Measurements from ENCODE around the gene NUDT14. TPM values are rescaled to one million over a fixed set of nuclear protein-coding genes. Genes with fewer than 3 reads are reported as not detected.

Gene NUDT14
- polyA plus RNA-seq, 3 donors, result 22.0 to 37.4 (median 23.9) TPM

DNA sequence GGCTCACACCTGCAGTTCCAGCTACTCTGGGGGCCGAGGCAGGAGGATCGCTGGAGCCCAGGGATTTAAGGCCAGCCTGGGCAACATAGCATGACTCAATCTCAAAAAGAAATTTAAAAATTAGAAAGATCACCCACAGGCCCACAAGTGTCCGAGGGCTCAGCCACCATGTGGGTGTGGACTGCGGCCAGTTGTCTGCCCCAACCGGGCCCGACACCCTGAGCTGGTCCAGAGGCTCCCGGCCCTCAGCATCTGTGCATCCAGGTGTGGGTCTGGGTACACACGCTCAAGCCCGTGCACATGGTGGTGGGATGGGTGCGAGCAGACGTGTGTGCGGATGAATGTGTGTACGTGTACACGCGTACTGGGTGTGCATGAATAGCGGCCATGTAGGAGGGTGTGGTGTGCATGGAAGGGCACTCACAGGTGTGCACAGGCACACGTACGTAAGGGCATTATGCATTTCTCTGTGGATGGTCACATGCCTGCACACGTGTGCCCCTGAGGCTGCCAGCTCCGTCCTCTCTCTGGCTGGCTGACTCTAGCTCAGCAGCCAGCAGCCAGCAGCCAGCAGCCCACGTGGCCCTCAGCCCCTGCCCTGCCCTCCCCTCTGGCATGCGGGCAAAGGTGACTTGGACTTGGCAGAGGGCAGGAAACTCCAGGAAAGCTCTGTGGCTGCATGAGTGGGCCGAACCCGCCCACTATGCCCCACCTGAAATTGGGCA is 23.3 kb upstream of the NUDT14 start:
- peaks cover under 1 to 2% of the 10 kb centered on the region in 2 donors for H3K36me3 ChIP-seq (replicated peaks in 1 of 2; ENCODE audit: control insufficient read depth in 1 of 2, insufficient read depth in 2 of 2, low read length in 2 of 2)
- H3K27ac ChIP-seq (ENCODE audit: low read depth in 1 of 2, low read length in 2 of 2), result no peak overlapping the region
- H3K4me2 ChIP-seq (replicated peaks; ENCODE audit: extremely low read depth, low read length, poor library complexity, severe bottlenecking), result no peak overlapping the region
- peaks cover 1 to 4% of the 10 kb centered on the region in 2 donors for H3K36me3 Mint-ChIP-seq
- no peaks in the 10 kb centered on the region for H3K9me3 ChIP-seq (replicated peaks in 1 of 2; ENCODE audit: control insufficient read depth in 1 of 2, insufficient read depth in 1 of 2, low read length in 2 of 2)
- H3K79me2 ChIP-seq (ENCODE audit: insufficient read depth, low read length), result no peaks in the 10 kb centered on the region
- no peak overlapping the region for H3K27ac Mint-ChIP-seq
- H2AFZ ChIP-seq (ENCODE audit: insufficient read depth, low read depth, low read length, poor library complexity, severe bottlenecking), result no peak overlapping the region
- peaks cover 21 to 25% of the 10 kb centered on the region in 2 donors for H3K4me1 ChIP-seq (ENCODE audit: control insufficient read depth in 1 of 2, insufficient read depth in 2 of 2, low read length in 2 of 2)
- peaks cover 0 to 4% (median 0%) of the 10 kb centered on the region in 7 donors for H3K9me3 Mint-ChIP-seq
- H4K20me1 ChIP-seq (ENCODE audit: insufficient read depth, low read length), result no peaks in the 10 kb centered on the region
- peak overlapping the region in 1 of 2 donors; percentile 46 for H3K4me3 Mint-ChIP-seq
- DNase-seq, result no peak
- H3K9ac ChIP-seq (ENCODE audit: insufficient read depth, low read length, poor library complexity, severe bottlenecking), result no peak overlapping the region
- H3K27me3 ChIP-seq (ENCODE audit: control insufficient read depth in 2 of 2, insufficient read depth in 2 of 2, low read length in 2 of 2), result peaks cover 0 to 39% of the 10 kb centered on the region in 2 donors
- TF ChIP-seq, protein P1, sequence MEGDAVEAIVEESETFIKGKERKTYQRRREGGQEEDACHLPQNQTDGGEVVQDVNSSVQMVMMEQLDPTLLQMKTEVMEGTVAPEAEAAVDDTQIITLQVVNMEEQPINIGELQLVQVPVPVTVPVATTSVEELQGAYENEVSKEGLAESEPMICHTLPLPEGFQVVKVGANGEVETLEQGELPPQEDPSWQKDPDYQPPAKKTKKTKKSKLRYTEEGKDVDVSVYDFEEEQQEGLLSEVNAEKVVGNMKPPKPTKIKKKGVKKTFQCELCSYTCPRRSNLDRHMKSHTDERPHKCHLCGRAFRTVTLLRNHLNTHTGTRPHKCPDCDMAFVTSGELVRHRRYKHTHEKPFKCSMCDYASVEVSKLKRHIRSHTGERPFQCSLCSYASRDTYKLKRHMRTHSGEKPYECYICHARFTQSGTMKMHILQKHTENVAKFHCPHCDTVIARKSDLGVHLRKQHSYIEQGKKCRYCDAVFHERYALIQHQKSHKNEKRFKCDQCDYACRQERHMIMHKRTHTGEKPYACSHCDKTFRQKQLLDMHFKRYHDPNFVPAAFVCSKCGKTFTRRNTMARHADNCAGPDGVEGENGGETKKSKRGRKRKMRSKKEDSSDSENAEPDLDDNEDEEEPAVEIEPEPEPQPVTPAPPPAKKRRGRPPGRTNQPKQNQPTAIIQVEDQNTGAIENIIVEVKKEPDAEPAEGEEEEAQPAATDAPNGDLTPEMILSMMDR (IDR thresholded peaks at IDR 0.05), result no peak
- intact Hi-C loops (cut with micrococcal nuclease), result loop anchor here in 1 of 2 donors (5.0 kb wide), 1 partner anchor 323 kb away; the partner anchor contains the start of gene TMEM121
- WGBS (ENCODE audit: insufficient coverage), result 76% methylated on average over 19 of the region's 24 CpGs
- peaks cover 17% of the 10 kb centered on the region for H3K4me1 Mint-ChIP-seq
- H3K4me3 ChIP-seq (replicated peaks in 1 of 3; ENCODE audit: low read depth in 2 of 3, low read length in 3 of 3), result no peak overlapping the region
- peaks cover 26 to 56% (median 27%) of the 10 kb centered on the region in 3 donors for H3K27me3 Mint-ChIP-seq (ENCODE audit: low read depth in 3 of 3)

DNA sequence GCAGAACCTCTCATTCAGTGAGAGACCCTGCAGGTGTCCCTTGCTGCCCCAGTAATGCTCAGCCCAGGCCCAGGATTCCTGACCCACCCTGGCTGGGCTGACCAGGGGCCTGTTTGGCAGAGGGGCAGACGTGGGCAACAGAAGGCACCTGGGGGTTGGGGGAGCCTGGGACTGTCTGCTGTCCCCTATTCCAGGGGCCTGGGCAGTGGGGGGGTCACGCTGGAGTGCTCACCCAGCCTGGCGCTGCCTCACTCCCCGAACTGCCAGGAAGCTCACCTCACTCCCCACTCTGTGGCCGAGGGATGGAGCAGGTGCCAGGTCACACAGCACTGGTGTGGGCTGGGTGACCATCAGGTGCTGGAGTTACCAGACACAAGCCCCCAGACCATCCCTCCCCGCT is 22.6 kb upstream of the NUDT14 start:
- Mint-ChIP-seq H3K27me3 (ENCODE audit: low read depth in 3 of 3) (peaks cover 32 to 63% (median 33%) of the 10 kb centered on the region in 3 donors), H3K9me3 (peaks cover 0 to 4% (median 0%) of the 10 kb centered on the region in 7 donors), H3K27ac (no peak overlapping the region), H3K4me1 (peaks cover 19% of the 10 kb centered on the region), H3K4me3 (no peak overlapping the region), H3K36me3 (no peaks in the 10 kb centered on the region)
- Histone ChIP-seq H3K27ac (ENCODE audit: low read depth in 1 of 2, low read length in 2 of 2) (no peak overlapping the region), H3K79me2 (ENCODE audit: insufficient read depth, low read length) (no peaks in the 10 kb centered on the region), H2AFZ (ENCODE audit: insufficient read depth, low read depth, low read length, poor library complexity, severe bottlenecking) (no peak overlapping the region), H3K4me3 (replicated peaks in 1 of 3; ENCODE audit: low read depth in 2 of 3, low read length in 3 of 3) (no peak overlapping the region), H3K9ac (ENCODE audit: insufficient read depth, low read length, poor library complexity, severe bottlenecking) (no peak overlapping the region), H3K36me3 (replicated peaks in 1 of 2; ENCODE audit: control insufficient read depth in 1 of 2, insufficient read depth in 2 of 2, low read length in 2 of 2) (no peaks in the 10 kb centered on the region), H3K9me3 (replicated peaks in 1 of 2; ENCODE audit: control insufficient read depth in 1 of 2, insufficient read depth in 1 of 2, low read length in 2 of 2) (no peaks in the 10 kb centered on the region), H3K4me2 (replicated peaks; ENCODE audit: extremely low read depth, low read length, poor library complexity, severe bottlenecking) (no peak overlapping the region), H3K27me3 (ENCODE audit: control insufficient read depth in 2 of 2, insufficient read depth in 2 of 2, low read length in 2 of 2) (peaks cover 0 to 46% of the 10 kb centered on the region in 2 donors), H3K4me1 (ENCODE audit: control insufficient read depth in 1 of 2, insufficient read depth in 2 of 2, low read length in 2 of 2) (peaks cover 21 to 25% of the 10 kb centered on the region in 2 donors), H4K20me1 (ENCODE audit: insufficient read depth, low read length) (no peaks in the 10 kb centered on the region)
- TF ChIP-seq, protein P1 (IDR thresholded peaks at IDR 0.05), result no peak
- 70% methylated on average over 3 of the region's 6 CpGs for WGBS (ENCODE audit: insufficient coverage)
- DNase-seq, result no peak
- intact Hi-C loops (cut with micrococcal nuclease), result loop anchor here (2.0 to 5.0 kb wide), 2 partner anchors 149 to 324 kb away; partner anchors contain the start of gene TMEM121 (in 1 of the 2)
